ENCODE data around the gene ASB15. TPM values are rescaled to one million over a fixed set of nuclear protein-coding genes. Genes with fewer than 3 reads are reported as not detected.

The ASB15 gene
- total RNA-seq, 1 donor from 2014 or later: not detected

GRCh38 chr7:123661765-123662164 lies 60.1 kb downstream of the ASB15 start:
- H3K9me3 Mint-ChIP-seq (ENCODE audit: unreplicated experiment): no peaks in the 10 kb centered on the region
- no peak overlapping the region for H3K27ac Mint-ChIP-seq (ENCODE audit: unreplicated experiment)
- no peak overlapping the region for H3K4me3 Mint-ChIP-seq (ENCODE audit: unreplicated experiment)
- H3K36me3 Mint-ChIP-seq (ENCODE audit: unreplicated experiment): no peaks in the 10 kb centered on the region
- no peak for DNase-seq (ENCODE audit: extremely low spot score, unreplicated experiment)
- no peak for TF ChIP-seq CTCF (IDR thresholded peaks at IDR 0.05)
- no peaks in the 10 kb centered on the region for H3K4me1 Mint-ChIP-seq (ENCODE audit: unreplicated experiment)
- peaks cover 37% of the 10 kb centered on the region for H3K27me3 Mint-ChIP-seq (ENCODE audit: unreplicated experiment)

GRCh38 chr7:123662293-123662692 lies 60.7 kb downstream of the ASB15 start:
- no peaks in the 10 kb centered on the region for H3K9me3 Mint-ChIP-seq (ENCODE audit: unreplicated experiment)

GRCh38 chr7:123662755-123663154 lies 61.1 kb downstream of the ASB15 start:
- Mint-ChIP-seq H3K4me1 (ENCODE audit: unreplicated experiment) (no peaks in the 10 kb centered on the region), H3K4me3 (ENCODE audit: unreplicated experiment) (no peak overlapping the region), H3K27me3 (ENCODE audit: unreplicated experiment) (peaks cover 37% of the 10 kb centered on the region), H3K36me3 (ENCODE audit: unreplicated experiment) (no peaks in the 10 kb centered on the region), H3K27ac (ENCODE audit: unreplicated experiment) (no peak overlapping the region), H3K9me3 (ENCODE audit: unreplicated experiment) (no peaks in the 10 kb centered on the region)
- no peak for TF ChIP-seq CTCF (IDR thresholded peaks at IDR 0.05)
- DNase-seq (ENCODE audit: extremely low spot score, unreplicated experiment): no peak

More at GRCh38 chr7:123662293-123662692, 60.7 kb downstream of the ASB15 start:
- Mint-ChIP-seq H3K27me3 (ENCODE audit: unreplicated experiment) (peaks cover 37% of the 10 kb centered on the region), H3K27ac (ENCODE audit: unreplicated experiment) (no peak overlapping the region), H3K4me3 (ENCODE audit: unreplicated experiment) (no peak overlapping the region), H3K36me3 (ENCODE audit: unreplicated experiment) (no peaks in the 10 kb centered on the region), H3K4me1 (ENCODE audit: unreplicated experiment) (no peaks in the 10 kb centered on the region)
- no peak for DNase-seq (ENCODE audit: extremely low spot score, unreplicated experiment)
- TF ChIP-seq CTCF (IDR thresholded peaks at IDR 0.05): no peak

GRCh38 chr7:123663200-123663599 lies 61.6 kb downstream of the ASB15 start:
- H3K36me3 Mint-ChIP-seq (ENCODE audit: unreplicated experiment): no peaks in the 10 kb centered on the region
- no peak overlapping the region for H3K4me3 Mint-ChIP-seq (ENCODE audit: unreplicated experiment)
- no peaks in the 10 kb centered on the region for H3K9me3 Mint-ChIP-seq (ENCODE audit: unreplicated experiment)
- TF ChIP-seq CTCF (IDR thresholded peaks at IDR 0.05): no peak
- no peak overlapping the region for H3K27ac Mint-ChIP-seq (ENCODE audit: unreplicated experiment)
- no peak for DNase-seq (ENCODE audit: extremely low spot score, unreplicated experiment)
- H3K27me3 Mint-ChIP-seq (ENCODE audit: unreplicated experiment): peaks cover 34% of the 10 kb centered on the region
- no peaks in the 10 kb centered on the region for H3K4me1 Mint-ChIP-seq (ENCODE audit: unreplicated experiment)

GRCh38 chr7:123665157-123665556 lies 63.5 kb downstream of the ASB15 start:
- Mint-ChIP-seq H3K4me1 (ENCODE audit: unreplicated experiment) (no peaks in the 10 kb centered on the region), H3K36me3 (ENCODE audit: unreplicated experiment) (no peaks in the 10 kb centered on the region), H3K9me3 (ENCODE audit: unreplicated experiment) (no peaks in the 10 kb centered on the region), H3K27me3 (ENCODE audit: unreplicated experiment) (peaks cover 33% of the 10 kb centered on the region), H3K4me3 (ENCODE audit: unreplicated experiment) (no peak overlapping the region), H3K27ac (ENCODE audit: unreplicated experiment) (no peak overlapping the region)
- no peak for DNase-seq (ENCODE audit: extremely low spot score, unreplicated experiment)
- TF ChIP-seq CTCF (IDR thresholded peaks at IDR 0.05): no peak

Measured in osteocyte (in vitro differentiated cells).